H1 (cell line): ENCODE measurements around the gene SMAGP. TPM values are rescaled to one million over a fixed set of nuclear protein-coding genes. Genes with fewer than 3 reads are reported as not detected.

Source experiments
- CTCF ChIA-PET: fragments of 300-600 bp; sonication (Branson Sonifier 250); formaldehyde crosslinking; loops from one replicate; lab custom pipeline; 2021; ENCODE audit not compliant: partially characterized antibody; lab: Charles Lee
- POLR2A ChIA-PET: fragments of 300-600 bp; sonication (Branson Sonifier 250); formaldehyde crosslinking; loops from one replicate; lab custom pipeline; 2021; ENCODE audit warnings: inconsistent platforms; ENCODE audit not compliant: partially characterized antibody; lab: Charles Lee
- DNase-seq, 2 experiments: peaks; one replicate each; pipeline versions ENCODE4 v3.0.0 to v3.0.0-alpha.2; 2010 to 2022; ENCODE audit warnings: low spot score in 2 of 2, low read depth in 1 of 2, mixed read lengths in 1 of 2
- FAIRE-seq: peaks from 2 replicates; lab custom pipeline; 2011; peaks lifted over from hg19 to GRCh38; lab: Jason Lieb, UNC
- H2AFZ ChIP-seq: 2 replicates; pipeline ENCODE4 v1.8.1; 2012; ENCODE audit warnings: low read length, inconsistent platforms
- H2AK5ac ChIP-seq: 2 replicates; pipeline ENCODE4 v1.6.1; 2013; ENCODE audit warnings: low read depth, low read length
- H2BK120ac ChIP-seq: replicated peaks from 2 replicates; pipeline ENCODE3; 2013; ENCODE audit warnings: low read depth, low read length, inconsistent platforms
- H2BK12ac ChIP-seq: 2 replicates; pipeline ENCODE4 v1.6.1; 2013; ENCODE audit warnings: low read depth, low read length
- H2BK15ac ChIP-seq: 2 replicates; pipeline ENCODE4 v1.6.1; 2013; ENCODE audit warnings: low read length
- H2BK20ac ChIP-seq: 2 replicates; pipeline ENCODE4 v1.6.1; 2013; ENCODE audit warnings: low read length
- H2BK5ac ChIP-seq: 2 replicates; pipeline ENCODE4 v1.6.1; 2013; ENCODE audit warnings: low read depth, low read length
- H3K14ac ChIP-seq: 2 replicates; pipeline ENCODE4 v1.6.1; 2013; ENCODE audit warnings: inconsistent platforms; ENCODE audit not compliant: insufficient read length
- H3K18ac ChIP-seq: 2 replicates; pipeline ENCODE4 v1.6.1; 2013; ENCODE audit warnings: low read length; ENCODE audit errors: extremely low read depth
- H3K23ac ChIP-seq: 2 replicates; pipeline ENCODE4 v1.6.1; 2013; ENCODE audit warnings: inconsistent platforms; ENCODE audit not compliant: insufficient read length
- H3K23me2 ChIP-seq: 2 replicates; pipeline ENCODE4 v1.6.1; 2013; ENCODE audit warnings: low read depth, low read length
- H3K27ac ChIP-seq: 2 replicates; pipeline ENCODE4 v1.6.1; 2011; ENCODE audit warnings: low read depth, low read length, inconsistent platforms
- H3K27me3 ChIP-seq, 4 experiments: replicated peaks in 1 of 4; 1 replicate in 1 of 4; 2 replicates in 3 of 4; pipeline versions ENCODE4 v1.6.1 to v1.8.1; 2011 to 2013; ENCODE audit warnings: low read length in 3 of 4, mild to moderate bottlenecking in 3 of 4, inconsistent platforms in 2 of 4, mixed read lengths in 2 of 4, moderate library complexity in 1 of 4; ENCODE audit not compliant: control insufficient read depth in 3 of 4, insufficient read depth in 3 of 4; ENCODE audit errors: extremely low read depth in 1 of 4
- H3K36me3 ChIP-seq, 4 experiments: 2 replicates each; pipeline versions ENCODE4 v1.6.1 to v1.8.1; 2011 to 2013; ENCODE audit warnings: mild to moderate bottlenecking in 4 of 4, low read length in 3 of 4, moderate library complexity in 2 of 4, control low read depth in 1 of 4, inconsistent platforms in 1 of 4; ENCODE audit not compliant: insufficient read depth in 4 of 4, control insufficient read depth in 2 of 4
- H3K4ac ChIP-seq: replicated peaks from 2 replicates; pipeline ENCODE3; 2013; ENCODE audit warnings: low read length, low read depth, mixed read lengths, inconsistent platforms; ENCODE audit not compliant: insufficient read length
- H3K4me1 ChIP-seq, 4 experiments: replicated peaks in 1 of 4; 1 replicate in 1 of 4; 2 replicates in 3 of 4; pipeline versions ENCODE4 v1.6.1 to v1.8.1; 2011 to 2013; ENCODE audit warnings: low read length in 3 of 4, inconsistent platforms in 2 of 4, mixed read lengths in 1 of 4; ENCODE audit not compliant: insufficient read depth in 4 of 4, control insufficient read depth in 3 of 4
- H3K4me2 ChIP-seq, 2 experiments: 2 replicates each; pipeline versions ENCODE4 v1.6.1 to v1.8.1; 2011 to 2013; ENCODE audit warnings: low read depth in 2 of 2, low read length in 2 of 2, control low read depth in 1 of 2, inconsistent platforms in 1 of 2, mild to moderate bottlenecking in 1 of 2; ENCODE audit not compliant: insufficient read depth in 1 of 2
- H3K4me3 ChIP-seq, 4 experiments: fragments of 200-600, 300-600 bp in 1 of 4; sonication (generic), shearing (Covaris generic), sonication (Bioruptor Twin) in 1 of 4; 2 replicates each; pipeline versions ENCODE4 v1.5.1 to v1.8.1; 2011 to 2016; ENCODE audit warnings: low read length in 4 of 4, low read depth in 3 of 4, control low read depth in 2 of 4, inconsistent platforms in 2 of 4, mild to moderate bottlenecking in 2 of 4, mixed read lengths in 1 of 4, moderate library complexity in 1 of 4; ENCODE audit not compliant: insufficient read depth in 2 of 4; ENCODE audit errors: extremely low read depth in 1 of 4
- H3K56ac ChIP-seq: replicated peaks from 2 replicates; pipeline ENCODE3; 2013; ENCODE audit warnings: low read depth, mild to moderate bottlenecking, mixed read lengths, low read length, inconsistent platforms; ENCODE audit not compliant: insufficient read length
- H3K79me1 ChIP-seq: 2 replicates; pipeline ENCODE4 v1.6.1; 2013; ENCODE audit warnings: low read depth, low read length, control low read depth
- H3K79me2 ChIP-seq, 2 experiments: 2 replicates each; pipeline versions ENCODE4 v1.6.1 to v1.8.1; 2012 to 2013; ENCODE audit warnings: low read length in 2 of 2, mild to moderate bottlenecking in 2 of 2, inconsistent platforms in 1 of 2; ENCODE audit not compliant: insufficient read depth in 2 of 2, control insufficient read depth in 1 of 2
- H3K9ac ChIP-seq, 4 experiments: replicated peaks in 1 of 4; 1 replicate in 1 of 4; 2 replicates in 3 of 4; pipeline versions ENCODE4 v1.6.1 to v1.8.1; 2011 to 2013; ENCODE audit warnings: low read depth in 3 of 4, low read length in 3 of 4, control low read depth in 2 of 4, mild to moderate bottlenecking in 2 of 4, moderate library complexity in 2 of 4, inconsistent platforms in 1 of 4; ENCODE audit errors: extremely low read depth in 1 of 4
- H3K9me3 ChIP-seq, 2 experiments: 2 replicates each; pipeline versions ENCODE4 v1.6.1 to v1.8.1; 2012 to 2013; ENCODE audit warnings: mild to moderate bottlenecking in 2 of 2, moderate library complexity in 2 of 2, control low read depth in 1 of 2, inconsistent platforms in 1 of 2, low read depth in 1 of 2, low read length in 1 of 2, mixed read lengths in 1 of 2; ENCODE audit not compliant: insufficient read depth in 2 of 2
- H4K20me1 ChIP-seq, 2 experiments: replicated peaks in 1 of 2; 2 replicates each; pipeline versions ENCODE3 to v1.8.1; 2011 to 2013; ENCODE audit warnings: inconsistent platforms in 2 of 2, low read length in 2 of 2, mild to moderate bottlenecking in 1 of 2; ENCODE audit not compliant: insufficient read depth in 2 of 2, control insufficient read depth in 1 of 2
- H4K5ac ChIP-seq: 2 replicates; pipeline ENCODE4 v1.6.1; 2013; ENCODE audit warnings: low read length, low read depth, mixed read lengths, inconsistent platforms; ENCODE audit not compliant: insufficient read length
- H4K8ac ChIP-seq: 2 replicates; pipeline ENCODE4 v1.8.0; 2013; ENCODE audit warnings: mild to moderate bottlenecking, moderate library complexity, low read length, inconsistent platforms; ENCODE audit not compliant: insufficient read depth; ENCODE audit errors: extremely low read depth
- H4K91ac ChIP-seq: replicated peaks from 2 replicates; pipeline ENCODE3; 2013; ENCODE audit warnings: low read length, mixed read lengths, inconsistent platforms; ENCODE audit not compliant: insufficient read length
- CBX5 ChIP-seq: fragments of 300-800, 300-1000 bp; sonication (generic); IDR thresholded peaks from 2 replicates; pipeline ENCODE4 v1.7.1; 2016; ENCODE audit warnings: antibody characterized with exemption, low read length, low read depth
- CREB1 ChIP-seq: IDR thresholded peaks from 2 replicates; pipeline ENCODE4 v1.6.1; 2012; ENCODE audit warnings: inconsistent platforms
- GABPA ChIP-seq: IDR thresholded peaks from 2 replicates; pipeline ENCODE4 v1.6.1; 2011; ENCODE audit warnings: mild to moderate bottlenecking, low read length, moderate library complexity, borderline replicate concordance; ENCODE audit not compliant: insufficient read depth
- KDM4A ChIP-seq: IDR thresholded peaks from one replicate; pipeline ENCODE4 v1.7.1; 2012; ENCODE audit warnings: low read depth, mild to moderate bottlenecking, moderate library complexity, low read length, inconsistent platforms; ENCODE audit not compliant: severe bottlenecking
- NANOG ChIP-seq: IDR thresholded peaks from 2 replicates; pipeline ENCODE4 v1.6.1; 2011; ENCODE audit warnings: low read length, low read depth, mild to moderate bottlenecking, inconsistent platforms; ENCODE audit not compliant: insufficient read depth, poor library complexity, severe bottlenecking
- WGBS, 2 experiments: shearing (Covaris generic) in 1 of 2; methylation state at CpG; one replicate each; pipeline versions ENCODE4 v1.1.6 to v1.1.7; 2013 to 2015; ENCODE audit warnings: low lambda C conversion rate in 2 of 2, mixed read lengths in 2 of 2, inconsistent platforms in 1 of 2, low coverage in 1 of 2, missing lambda C conversion rate in 1 of 2; ENCODE audit not compliant: insufficient replicate concordance in 2 of 2, insufficient coverage in 1 of 2, insufficient read length in 1 of 2; ENCODE audit errors: extremely low coverage in 1 of 2, missing lambda C conversion rate in 1 of 2; 5-methylcytosine and 5-hydroxymethylcytosine counted together
- polyA plus RNA-seq, 7 experiments: library from polyadenylated mRNA; depleted of rRNA in 3 of 7; stranded (reverse) in 5 of 7; unstranded in 2 of 7; fragments of >200 nt in 5 of 7; fragments of 200-250 nt in 2 of 7; gene quantifications; 1 replicate in 5 of 7; 2 replicates in 1 of 7; 4 replicates in 1 of 7; pipeline versions ENCODE4 v1.2.1 to v1.2.3, GENCODE V29; 2011 to 2013; ENCODE audit warnings: missing spikeins in 2 of 7, mixed read lengths in 2 of 7
- total RNA-seq: library from RNA; stranded (reverse); fragmentation: NEBNext Ultra II Directional; extraction: Animal tissue kit (Norgen Biotek cat#: 25700); gene quantifications from 2 replicates; pipeline ENCODE4 v1.2.1, GENCODE V29; 2021
- TF ChIP-seq, protein P1 (sequence below): IDR thresholded peaks from 2 replicates; pipeline ENCODE4 v1.6.1; 2012; ENCODE audit warnings: inconsistent platforms
- TF ChIP-seq, protein P2 (sequence below), 3 experiments: IDR thresholded peaks; 1 replicate in 2 of 3; 2 replicates in 1 of 3; pipeline versions ENCODE4 v1.5.1 to v1.6.1; 2011; ENCODE audit warnings: low read length in 3 of 3, mild to moderate bottlenecking in 3 of 3, inconsistent platforms in 2 of 3, low read depth in 1 of 3, moderate library complexity in 1 of 3; ENCODE audit not compliant: insufficient read depth in 1 of 3; ENCODE audit errors: control extremely low read depth in 1 of 3

SMAGP gene
- total and polyA plus RNA-seq, 2 of the 8 experiments (the other 6 are each of a cell fraction or from before 2014, with no cell fraction given), result 9.4 to 12.7 TPM

DNA sequence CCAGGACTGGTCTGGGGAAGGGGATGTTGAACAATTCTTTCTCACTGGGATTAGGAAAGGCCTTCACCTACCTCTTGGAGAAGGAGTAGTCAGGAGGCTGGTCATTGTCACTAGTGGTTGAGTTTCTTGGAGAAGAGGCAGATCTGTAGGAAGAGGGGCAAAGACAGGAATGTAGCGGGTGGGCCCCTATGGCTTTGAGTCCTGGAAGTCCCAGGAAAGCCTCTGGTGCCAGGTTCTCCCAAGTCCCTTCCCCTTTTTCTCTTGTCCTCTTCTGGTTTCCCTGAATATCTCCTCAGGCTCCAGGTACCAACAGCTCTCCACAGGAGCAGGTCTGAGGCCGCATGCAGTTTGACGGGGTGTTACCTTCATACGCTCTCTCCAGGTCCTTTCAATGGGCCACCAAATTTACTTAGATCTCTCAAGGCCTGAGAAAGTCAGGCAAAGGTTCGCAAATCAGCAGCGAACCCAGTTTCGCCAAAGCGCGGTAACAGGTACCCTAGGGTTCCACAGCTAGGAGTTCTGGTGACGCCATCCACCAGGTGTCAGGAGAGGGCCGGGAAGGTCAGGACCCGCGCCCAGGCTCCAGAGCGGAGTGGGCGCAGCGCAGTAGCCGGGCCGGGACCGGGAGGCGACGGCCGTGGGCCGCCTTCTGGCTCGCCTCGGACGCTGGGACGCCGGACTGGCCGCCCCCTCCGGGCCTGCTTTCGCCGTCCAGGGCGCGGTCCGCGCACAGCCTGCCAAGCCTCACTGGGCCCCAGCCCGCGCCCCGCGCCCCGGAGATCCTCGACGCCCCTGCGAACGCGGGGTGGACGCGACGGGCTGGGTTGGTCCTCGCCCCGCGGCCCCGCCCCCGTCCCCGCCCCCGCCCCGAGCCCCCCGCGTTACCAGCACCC, 795 bp downstream of the SMAGP start:
- H2AFZ ChIP-seq, result peak overlapping the region; percentile 72; the same call in 1 of the 2 replicates
- H3K23me2 ChIP-seq, result peaks cover 5% of the 10 kb centered on the region; the same call in 1 of the 2 replicates
- peak; percentile 47 to 87 for DNase-seq
- H4K5ac ChIP-seq, result no peak overlapping the region
- H4K8ac ChIP-seq, result no peak overlapping the region
- H2BK12ac ChIP-seq, result peak overlapping the region; percentile 88
- H3K4me2 ChIP-seq, result peak overlapping the region; percentile 58 to 76
- WGBS, 2 experiments, result 17% methylated on average over 28 of the region's 59 CpGs; no CpG with 5 or more reads in 1 of the 2 experiments
- ChIA-PET CTCF (interaction anchor here (0.6 to 7.7 kb wide), 12 partner anchors 20 to 182 kb away, joined by 3 to 111 read pairs (median 4); no protein-coding TSS in a partner anchor), POLR2A (interaction anchor here (0.7 to 2.5 kb wide), 14 partner anchors 9 to 186 kb away, joined by 3 to 10 read pairs (median 4); partner anchors contain the start of genes CELA1, CSRNP2, DAZAP2 and GALNT6)
- H4K91ac ChIP-seq, result no peak overlapping the region
- H3K4ac ChIP-seq, result no peak overlapping the region
- no peak overlapping the region for H3K27ac ChIP-seq
- 0 out of 2 replicates have a peak overlapping the region, but pooled peaks have one; percentile 32 for H2BK20ac ChIP-seq
- no peaks in the 10 kb centered on the region for H3K79me1 ChIP-seq
- H3K36me3 ChIP-seq, result no peaks in the 10 kb centered on the region
- H3K9me3 ChIP-seq, result no peaks in the 10 kb centered on the region
- H3K14ac ChIP-seq, result no peak overlapping the region
- H3K18ac ChIP-seq, result peak overlapping the region; percentile 78
- H4K20me1 ChIP-seq, result no peaks in the 10 kb centered on the region
- H2BK15ac ChIP-seq, result peak overlapping the region; percentile 72
- peak overlapping the region; percentile 42 to 84 (median 62) for H3K4me3 ChIP-seq
- H3K56ac ChIP-seq, result no peak overlapping the region
- H3K4me1 ChIP-seq, result peaks cover 0 to 6% (median 2%) of the 10 kb centered on the region in 4 experiments; a peak in 5 of 7 replicates
- no peaks in the 10 kb centered on the region for H3K79me2 ChIP-seq
- peaks cover 0 to 11% (median 8%) of the 10 kb centered on the region in 4 experiments; a peak in 6 of 7 replicates for H3K27me3 ChIP-seq
- no peak overlapping the region for H2BK120ac ChIP-seq
- FAIRE-seq, result no peak
- H3K9ac ChIP-seq, result peak overlapping the region in 2 of 4 experiments; percentile 54 to 69; a peak in 3 of 7 replicates
- H2AK5ac ChIP-seq, result no peak overlapping the region; the same call in 1 of the 2 replicates
- peak overlapping the region; percentile 39; the same call in 1 of the 2 replicates for H2BK5ac ChIP-seq
- no peak overlapping the region for H3K23ac ChIP-seq
- TF ChIP-seq KDM4A, result peak; percentile 53
- TF ChIP-seq CREB1, result peak; percentile 44; the same call in 1 of the 2 replicates
- TF ChIP-seq CBX5, result no peak
- TF ChIP-seq, protein P1, sequence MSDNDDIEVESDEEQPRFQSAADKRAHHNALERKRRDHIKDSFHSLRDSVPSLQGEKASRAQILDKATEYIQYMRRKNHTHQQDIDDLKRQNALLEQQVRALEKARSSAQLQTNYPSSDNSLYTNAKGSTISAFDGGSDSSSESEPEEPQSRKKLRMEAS, result 0 out of 2 replicates have a peak, but pooled peaks have one; percentile 48
- no peak for TF ChIP-seq NANOG
- TF ChIP-seq, protein P2, sequence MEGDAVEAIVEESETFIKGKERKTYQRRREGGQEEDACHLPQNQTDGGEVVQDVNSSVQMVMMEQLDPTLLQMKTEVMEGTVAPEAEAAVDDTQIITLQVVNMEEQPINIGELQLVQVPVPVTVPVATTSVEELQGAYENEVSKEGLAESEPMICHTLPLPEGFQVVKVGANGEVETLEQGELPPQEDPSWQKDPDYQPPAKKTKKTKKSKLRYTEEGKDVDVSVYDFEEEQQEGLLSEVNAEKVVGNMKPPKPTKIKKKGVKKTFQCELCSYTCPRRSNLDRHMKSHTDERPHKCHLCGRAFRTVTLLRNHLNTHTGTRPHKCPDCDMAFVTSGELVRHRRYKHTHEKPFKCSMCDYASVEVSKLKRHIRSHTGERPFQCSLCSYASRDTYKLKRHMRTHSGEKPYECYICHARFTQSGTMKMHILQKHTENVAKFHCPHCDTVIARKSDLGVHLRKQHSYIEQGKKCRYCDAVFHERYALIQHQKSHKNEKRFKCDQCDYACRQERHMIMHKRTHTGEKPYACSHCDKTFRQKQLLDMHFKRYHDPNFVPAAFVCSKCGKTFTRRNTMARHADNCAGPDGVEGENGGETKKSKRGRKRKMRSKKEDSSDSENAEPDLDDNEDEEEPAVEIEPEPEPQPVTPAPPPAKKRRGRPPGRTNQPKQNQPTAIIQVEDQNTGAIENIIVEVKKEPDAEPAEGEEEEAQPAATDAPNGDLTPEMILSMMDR (IDR thresholded peaks at IDR 0.05; ENCODE audit: control extremely low read depth in 1 of 3, insufficient read depth in 1 of 3, low read depth in 1 of 3, low read length in 3 of 3), result peak; percentile 66 to 91 (median 77)
- TF ChIP-seq GABPA, result peak; percentile 26; the same call in 1 of the 2 replicates
